HG02571 (cell line): ENCODE data around the gene IGLL1.
"Not testable (repeated sequence)": the region's sequence is repeated elsewhere in the genome, so short reads cannot be mapped to it uniquely, and the experiment has no call there.

Source experiments
- ATAC-seq: cut with Tn5 transposase; IDR thresholded peaks from one replicate; pipeline ENCODE4 v1.9.1; 2021; ENCODE audit warnings: mild to moderate bottlenecking, moderate library complexity; ENCODE audit not compliant: unreplicated experiment

The IGLL1 gene

GRCh38 chr22:23542391-23542790 is 37.7 kb downstream of the IGLL1 start:
- not testable (repeated sequence) for ATAC-seq

GRCh38 chr22:23541849-23542281 is 38.2 kb downstream of the IGLL1 start:
- ATAC-seq: not testable (repeated sequence)

DNA sequence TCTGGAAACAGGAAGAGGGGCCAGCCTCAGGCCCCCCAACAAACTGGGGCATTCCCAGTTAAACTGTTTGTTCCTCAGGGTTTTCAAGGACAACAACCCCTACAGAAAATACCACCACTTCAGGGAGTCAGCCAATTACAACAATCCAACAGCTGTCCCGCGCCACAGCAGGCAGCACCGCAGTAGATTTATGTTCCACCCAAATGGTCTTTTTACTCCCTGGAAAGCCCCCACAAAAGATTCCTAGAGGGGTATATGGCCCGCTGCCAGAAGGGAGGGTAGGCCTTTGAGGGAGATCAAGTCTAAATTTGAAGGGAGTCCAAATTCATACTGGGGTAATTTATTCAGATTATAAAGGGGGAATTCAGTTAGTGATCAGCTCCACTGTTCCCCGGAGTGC is 39.3 kb downstream of the IGLL1 start:
- not testable (repeated sequence) for ATAC-seq

DNA sequence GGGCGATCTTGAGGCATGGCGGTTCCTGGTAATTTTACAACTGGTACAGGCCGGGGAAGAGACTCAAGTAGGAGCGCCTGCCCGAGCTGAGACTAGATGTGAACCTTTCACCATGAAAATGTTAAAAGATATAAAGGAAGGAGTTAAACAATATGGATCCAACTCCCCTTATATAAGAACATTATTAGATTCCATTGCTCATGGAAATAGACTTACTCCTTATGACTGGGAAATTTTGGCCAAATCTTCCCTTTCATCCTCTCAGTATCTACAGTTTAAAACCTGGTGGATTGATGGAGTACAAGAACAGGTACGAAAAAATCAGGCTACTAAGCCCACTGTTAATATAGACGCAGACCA is 40.3 kb downstream of the IGLL1 start:
- ATAC-seq: not testable (repeated sequence)

DNA sequence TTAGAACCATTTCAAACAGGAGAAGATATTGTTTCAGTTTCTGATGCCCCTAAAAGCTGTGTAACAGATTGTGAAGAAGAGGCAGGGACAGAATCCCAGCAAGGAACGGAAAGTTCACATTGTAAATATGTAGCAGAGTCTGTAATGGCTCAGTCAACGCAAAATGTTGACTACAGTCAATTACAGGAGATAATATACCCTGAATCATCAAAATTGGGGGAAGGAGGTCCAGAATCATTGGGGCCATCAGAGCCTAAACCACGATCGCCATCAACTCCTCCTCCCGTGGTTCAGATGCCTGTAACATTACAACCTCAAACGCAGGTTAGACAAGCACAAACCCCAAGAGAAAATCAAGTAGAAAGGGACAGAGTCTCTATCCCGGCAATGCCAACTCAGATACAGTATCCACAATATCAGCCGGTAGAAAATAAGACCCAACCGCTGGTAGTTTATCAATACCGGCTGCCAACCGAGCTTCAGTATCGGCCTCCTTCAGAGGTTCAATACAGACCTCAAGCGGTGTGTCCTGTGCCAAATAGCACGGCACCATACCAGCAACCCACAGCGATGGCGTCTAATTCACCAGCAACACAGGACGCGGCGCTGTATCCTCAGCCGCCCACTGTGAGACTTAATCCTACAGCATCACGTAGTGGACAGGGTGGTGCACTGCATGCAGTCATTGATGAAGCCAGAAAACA is 40.8 kb downstream of the IGLL1 start:
- ATAC-seq: no peak

- not testable (repeated sequence) for ATAC-seq
Measured at GRCh38 chr22:23538696-23539030, 41.4 kb downstream of the IGLL1 start.

- ATAC-seq: not testable (repeated sequence)
Measured at GRCh38 chr22:23537830-23538695, 42.0 kb downstream of the IGLL1 start.

DNA sequence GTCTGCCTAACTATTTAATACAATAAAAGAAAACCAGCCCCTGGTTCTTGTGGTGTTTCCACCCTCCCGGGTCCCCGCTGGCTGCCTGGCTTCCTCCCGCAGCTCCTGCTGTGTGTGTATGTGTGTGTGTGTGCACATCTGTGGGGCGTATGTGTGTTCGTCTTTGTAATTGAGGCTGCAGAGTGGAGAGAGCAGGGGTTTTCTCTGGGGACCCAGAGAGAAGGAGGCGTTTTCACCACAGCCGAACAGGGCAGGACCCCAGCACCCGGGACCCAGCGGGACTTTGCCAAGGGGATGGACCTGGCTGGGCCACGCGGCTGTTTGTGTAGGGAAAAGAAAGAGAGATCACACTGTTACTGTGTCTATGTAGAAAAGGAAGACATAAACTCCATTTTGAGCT is 42.7 kb downstream of the IGLL1 start:
- no peak for ATAC-seq

- no peak for ATAC-seq
Measured at GRCh38 chr22:23536821-23537345, 43.2 kb downstream of the IGLL1 start.

DNA sequence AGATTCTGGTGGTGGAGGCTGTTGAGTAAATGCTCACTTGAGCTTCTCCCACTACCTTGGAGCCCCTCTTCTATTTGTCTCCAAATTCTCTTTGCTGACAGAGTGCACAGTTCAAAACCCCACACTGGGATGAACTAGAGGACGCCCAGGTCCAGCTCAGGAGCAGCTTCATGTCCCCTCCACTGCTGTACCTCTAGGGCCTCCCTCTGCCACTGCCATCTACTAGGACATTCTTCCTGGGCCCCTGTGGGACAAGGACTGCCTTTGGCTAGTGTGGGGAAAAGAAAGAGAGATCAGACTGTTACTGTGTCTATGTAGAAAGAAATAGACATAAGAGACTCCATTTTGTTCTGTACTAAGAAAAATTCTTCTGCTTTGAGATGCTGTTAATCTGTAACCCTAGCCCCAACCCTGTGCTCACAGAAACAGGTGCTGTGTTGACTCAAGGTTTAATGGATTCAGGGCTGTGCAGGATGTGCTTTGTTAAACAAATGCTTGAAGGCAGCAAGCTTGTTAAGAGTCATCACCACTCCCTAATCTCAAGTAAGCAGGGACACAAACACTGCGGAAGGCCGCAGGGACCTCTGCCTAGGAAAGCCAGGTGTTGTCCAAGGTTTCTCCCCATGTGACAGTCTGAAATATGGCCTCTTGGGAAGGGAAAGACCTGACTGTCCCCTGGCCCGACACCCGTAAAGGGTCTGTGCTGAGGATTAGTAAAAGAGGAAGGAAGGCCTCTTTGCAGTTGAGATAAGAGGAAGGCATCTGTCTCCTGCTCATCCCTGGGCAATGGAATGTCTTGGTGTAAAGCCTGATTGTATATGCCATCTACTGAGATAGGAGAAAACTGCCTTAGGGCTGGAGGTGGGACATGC is 44.1 kb downstream of the IGLL1 start:
- not testable (repeated sequence) for ATAC-seq

DNA sequence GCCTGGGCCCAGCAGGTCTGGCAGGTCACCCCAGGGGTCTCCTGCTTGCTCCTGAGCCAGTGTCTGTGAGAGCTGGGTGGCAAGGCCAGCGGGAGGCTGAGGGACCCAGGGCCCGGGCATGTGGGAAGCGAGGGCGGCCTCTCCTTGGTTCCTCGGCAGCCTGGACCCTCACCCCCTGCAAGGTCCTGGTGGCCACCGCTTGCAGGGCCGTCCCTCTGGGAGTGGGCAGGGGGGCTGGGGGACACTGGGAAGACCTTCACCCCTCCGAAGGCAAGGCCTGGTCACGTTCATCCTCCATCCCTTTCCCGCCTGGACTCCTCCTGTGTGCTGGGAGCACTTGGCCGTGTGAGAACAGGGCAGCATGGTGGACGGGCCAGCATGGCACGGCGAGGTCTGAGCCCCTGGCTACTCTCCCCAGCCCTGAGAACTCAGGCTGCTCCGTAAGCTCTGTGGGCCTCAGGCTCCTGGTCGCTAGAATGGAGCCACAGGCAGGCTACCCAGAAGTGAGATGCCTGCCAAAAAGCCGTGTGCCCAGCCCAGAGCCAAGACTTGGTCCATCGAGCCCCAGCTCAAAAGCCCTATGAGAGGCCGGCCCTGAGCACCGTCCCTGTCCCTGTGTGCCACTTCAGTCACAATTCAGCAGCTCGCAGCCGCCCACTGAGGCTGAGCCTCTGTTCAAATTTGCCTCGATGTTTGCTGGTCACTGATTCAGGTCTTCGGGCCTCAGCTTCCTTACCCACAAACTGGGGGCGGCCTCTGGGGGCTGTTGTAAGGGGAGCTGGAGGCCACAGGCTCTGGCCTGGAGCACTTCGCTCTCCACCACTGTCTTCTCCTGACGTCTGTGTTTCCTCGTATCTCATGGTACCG is 45.0 kb downstream of the IGLL1 start:
- ATAC-seq: no peak

GRCh38 chr22:23534201-23534850 is 45.8 kb downstream of the IGLL1 start:
- no peak for ATAC-seq

- ATAC-seq: no peak
Measured at GRCh38 chr22:23533771-23534191, 46.3 kb downstream of the IGLL1 start.

GRCh38 chr22:23533328-23533762 is 46.7 kb downstream of the IGLL1 start:
- no peak for ATAC-seq

DNA sequence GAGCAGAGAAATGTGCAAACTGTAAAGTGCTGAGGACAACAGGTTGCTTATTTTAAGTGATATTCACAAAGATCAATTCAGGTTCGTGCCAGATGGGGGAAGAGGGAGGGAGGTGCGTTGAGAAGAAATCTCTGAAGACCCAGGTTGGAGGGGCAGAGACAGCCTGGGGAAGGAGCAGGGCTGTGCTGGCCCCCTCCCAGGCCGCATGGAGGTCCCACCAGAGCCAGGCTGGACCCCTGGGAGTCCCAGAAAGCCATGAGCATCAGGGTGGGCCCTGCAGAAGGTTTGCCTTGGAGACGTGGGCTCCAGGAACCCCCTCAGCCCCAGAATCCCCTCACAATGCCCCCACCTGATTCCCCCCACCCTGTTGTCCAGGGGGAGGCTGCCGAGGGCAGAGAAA is 47.4 kb downstream of the IGLL1 start:
- ATAC-seq: no peak

GRCh38 chr22:23531966-23532705 is 48.0 kb downstream of the IGLL1 start:
- ATAC-seq: no peak

- ATAC-seq: no peak
Measured at GRCh38 chr22:23531283-23531956, 48.7 kb downstream of the IGLL1 start.

DNA sequence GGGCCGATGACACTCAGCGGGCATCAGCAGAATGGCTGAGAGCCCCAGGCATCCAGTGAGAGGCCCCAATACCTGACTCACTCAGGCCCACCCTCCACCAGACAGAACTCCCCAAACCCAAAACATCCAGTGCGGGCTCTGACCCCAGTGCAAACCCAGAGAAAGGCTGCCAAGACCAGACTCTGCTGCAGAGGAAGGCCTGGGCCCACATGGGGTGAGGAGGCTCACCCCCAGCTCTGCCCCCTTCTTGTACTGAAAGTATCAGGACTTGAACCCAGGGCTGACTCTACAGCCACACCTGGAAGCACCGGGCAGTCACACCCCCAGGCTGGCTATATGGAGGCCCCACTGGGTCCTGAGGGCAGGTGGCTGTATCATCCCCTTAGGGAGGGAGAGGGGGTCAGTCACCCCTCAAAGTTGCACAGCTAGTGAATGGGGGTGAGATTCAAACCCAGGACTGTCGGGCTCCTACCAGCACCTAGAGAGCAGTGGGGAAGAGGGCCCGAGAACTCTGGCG is 49.3 kb downstream of the IGLL1 start:
- no peak for ATAC-seq
